GM12878 (cell line): ENCODE measurements around the gene FANCC. TPM values are rescaled to one million over a fixed set of nuclear protein-coding genes. Genes with fewer than 3 reads are reported as not detected.

Experiments used
- BCLAF1 ChIP-seq: fragments of 450-650 bp; IDR thresholded peaks from 2 replicates; pipeline ENCODE4 v1.6.1; 2017; ENCODE audit warnings: antibody characterized with exemption, mild to moderate bottlenecking, moderate library complexity
- CEBPZ ChIP-seq: fragments of 150-350 bp; IDR thresholded peaks from 2 replicates; pipeline ENCODE4 v1.6.1; 2016; ENCODE audit warnings: low read depth, low read length
- IRF3 ChIP-seq: fragments of 450-650 bp; IDR thresholded peaks from 2 replicates; pipeline ENCODE4 v1.6.1; 2014; ENCODE audit warnings: mild to moderate bottlenecking
- PKNOX1 ChIP-seq: fragments of 450-650 bp; IDR thresholded peaks from 2 replicates; pipeline ENCODE4 v1.6.1; 2016; ENCODE audit warnings: mild to moderate bottlenecking
- polyA plus RNA-seq, 11 experiments: library from polyadenylated mRNA; depleted of rRNA in 4 of 11; unstranded in 6 of 11; stranded (reverse) in 5 of 11; fragments of >200 nt; fragmentation: Nextera tagmentation in 4 of 11; fragmentation: Illumina TruSeq in 1 of 11; extraction: Ambion mirVana in 4 of 11; extraction: Trizol in 1 of 11; gene quantifications; 1 replicate in 1 of 11; 2 replicates in 10 of 11; pipeline versions ENCODE4 v1.2.1 to v1.2.3, GENCODE V29; 2011 to 2016; ENCODE audit warnings: inconsistent platforms in 2 of 11, missing spikeins in 2 of 11, low read depth in 1 of 11
- total RNA-seq, 4 experiments: library from RNA; depleted of rRNA in 3 of 4; stranded (reverse); fragments of >200 nt in 3 of 4; fragmentation: Illumina TruSeq in 1 of 4; extraction: Trizol in 1 of 4; gene quantifications; 2 replicates each; pipeline versions ENCODE4 v1.2.1 to v1.2.3, GENCODE V29; 2013 to 2021

FANCC gene
- total and polyA plus RNA-seq, 10 of the 15 experiments (the other 5 are each of a cell fraction or from before 2014, with no cell fraction given) = 1.2 to 16.8 (median 10.5) TPM

GRCh38 chr9:95147452-95148207 lies 169.9 kb downstream of the FANCC start (continued):
- TF ChIP-seq IRF3 = no peak
- TF ChIP-seq CEBPZ = no peak
- no peak for TF ChIP-seq PKNOX1
- no peak for TF ChIP-seq BCLAF1
